Common myeloid progenitor, CD34-positive (primary cell): Measurements from ENCODE around the gene RGS7.
"Not testable (repeated sequence)": the region's sequence is repeated elsewhere in the genome, so short reads cannot be mapped to it uniquely, and the experiment has no call there.

Experiments
- CTCF ChIA-PET: fragments of 350-600 bp; sonication (Branson Sonifier 250); formaldehyde crosslinking; loops from one replicate; lab custom pipeline; 2021; ENCODE audit warnings: antibody characterized with exemption; lab: Charles Lee
- POLR2A ChIA-PET: fragments of 350-600 bp; sonication (Branson Sonifier 250); formaldehyde crosslinking; loops from one replicate; lab custom pipeline; 2021; ENCODE audit warnings: antibody characterized with exemption; lab: Charles Lee
- DNase-seq, 3 donors: peaks; one replicate each; pipeline versions ENCODE4 v3.0.0 to v3.0.0-alpha.2; 2013
- H3K27ac ChIP-seq, 2 experiments: 1 replicate in 1 of 2; 2 replicates in 1 of 2; pipeline ENCODE4 v1.7.0; 2013; ENCODE audit warnings: inconsistent platforms in 2 of 2, low read length in 2 of 2, mild to moderate bottlenecking in 2 of 2, low read depth in 1 of 2, moderate library complexity in 1 of 2; ENCODE audit not compliant: severe bottlenecking in 2 of 2, insufficient read depth in 1 of 2, poor library complexity in 1 of 2
- H3K27me3 ChIP-seq, 5 experiments: replicated peaks in 2 of 5; 1 replicate in 3 of 5; 2 replicates in 2 of 5; pipeline versions ENCODE4 v1.6.1 to v1.7.0; 2013; ENCODE audit warnings: low read length in 4 of 5, mild to moderate bottlenecking in 2 of 5, moderate library complexity in 2 of 5, inconsistent platforms in 1 of 5; ENCODE audit not compliant: insufficient read depth in 5 of 5, control insufficient read depth in 4 of 5
- H3K36me3 ChIP-seq, 4 experiments: 1 replicate in 2 of 4; 2 replicates in 2 of 4; pipeline versions ENCODE4 v1.6.1 to v1.7.0; 2013; ENCODE audit warnings: low read length in 3 of 4, control low read depth in 1 of 4, mild to moderate bottlenecking in 1 of 4; ENCODE audit not compliant: control insufficient read depth in 4 of 4, insufficient read depth in 4 of 4
- H3K4me1 ChIP-seq, 4 experiments: 1 replicate in 3 of 4; 2 replicates in 1 of 4; pipeline versions ENCODE4 v1.6.1 to v1.7.1; 2013; ENCODE audit warnings: low read length in 3 of 4, mild to moderate bottlenecking in 3 of 4, control low read depth in 1 of 4, inconsistent platforms in 1 of 4, moderate library complexity in 1 of 4; ENCODE audit not compliant: control insufficient read depth in 4 of 4, insufficient read depth in 4 of 4; ENCODE audit errors: control extremely low read depth in 1 of 4
- H3K4me3 ChIP-seq, 7 experiments: 1 replicate in 4 of 7; 2 replicates in 3 of 7; pipeline versions ENCODE4 v1.5.1 to v1.7.0; 2013; ENCODE audit warnings: mild to moderate bottlenecking in 7 of 7, low read length in 6 of 7, moderate library complexity in 6 of 7, inconsistent platforms in 2 of 7, low read depth in 2 of 7, control low read depth in 1 of 7; ENCODE audit not compliant: insufficient read depth in 4 of 7, control insufficient read depth in 1 of 7; ENCODE audit errors: extremely low read depth in 1 of 7
- H3K9me3 ChIP-seq, 5 experiments: 1 replicate in 4 of 5; 2 replicates in 1 of 5; pipeline versions ENCODE4 v1.6.1 to v1.7.1; 2013; ENCODE audit warnings: low read length in 4 of 5, mild to moderate bottlenecking in 2 of 5, inconsistent platforms in 1 of 5, low read depth in 1 of 5, moderate library complexity in 1 of 5; ENCODE audit not compliant: control insufficient read depth in 4 of 5, insufficient read depth in 2 of 5; ENCODE audit errors: control extremely low read depth in 1 of 5
- WGBS: methylation state at CpG from one replicate; pipeline ENCODE4 v1.1.5; 2013; ENCODE audit not compliant: insufficient coverage; 5-methylcytosine and 5-hydroxymethylcytosine counted together

RGS7 gene

GRCh38 chr1:241299347-241299746 is 57.7 kb downstream of the RGS7 start:
- Histone ChIP-seq H3K4me3 (no peak overlapping the region), H3K27me3 (no peaks in the 10 kb centered on the region), H3K9me3 (peaks cover 0 to 4% (median 2%) of the 10 kb centered on the region in 5 experiments), H3K4me1 (no peaks in the 10 kb centered on the region), H3K27ac (no peak overlapping the region), H3K36me3 (no peaks in the 10 kb centered on the region)
- 100% methylated on average over 2 of the region's 2 CpGs for WGBS
- POLR2A ChIA-PET = no interaction called here
- no peak for DNase-seq
- CTCF ChIA-PET = no interaction called here

- H3K4me3 ChIP-seq = no peak overlapping the region
- H3K4me1 ChIP-seq = no peaks in the 10 kb centered on the region
- no peak for DNase-seq
- no peak overlapping the region for H3K27ac ChIP-seq
- no CpG with 5 or more reads among the region's 4 CpGs for WGBS
- POLR2A ChIA-PET = no interaction called here
- H3K36me3 ChIP-seq = no peaks in the 10 kb centered on the region
- CTCF ChIA-PET = no interaction called here
- H3K9me3 ChIP-seq = no peaks in the 10 kb centered on the region
- no peaks in the 10 kb centered on the region for H3K27me3 ChIP-seq
These were observed 64.0 kb downstream of the RGS7 start for GRCh38 chr1:241292973-241293372.

GRCh38 chr1:241291548-241291947 is 65.5 kb downstream of the RGS7 start:
- DNase-seq, POLR2A ChIA-PET, H3K4me1 ChIP-seq, H3K27ac ChIP-seq, CTCF ChIA-PET, H3K27me3 ChIP-seq, H3K36me3 ChIP-seq, H3K4me3 ChIP-seq, H3K9me3 ChIP-seq: not testable (repeated sequence)
- WGBS = 93% methylated on average over 6 of the region's 8 CpGs

GRCh38 chr1:241286486-241286885 is 70.5 kb downstream of the RGS7 start:
- Histone ChIP-seq H3K36me3 (no peaks in the 10 kb centered on the region), H3K27ac (no peak overlapping the region), H3K4me3 (no peak overlapping the region), H3K9me3 (peaks cover 0 to 9% (median 3%) of the 10 kb centered on the region in 5 experiments), H3K4me1 (no peaks in the 10 kb centered on the region), H3K27me3 (no peaks in the 10 kb centered on the region)
- no peak for DNase-seq
- POLR2A ChIA-PET = no interaction called here
- CTCF ChIA-PET = no interaction called here
- 83% methylated on average over 1 of the region's 1 CpG for WGBS

- POLR2A ChIA-PET = no interaction called here
- no peaks in the 10 kb centered on the region for H3K27me3 ChIP-seq
- H3K27ac ChIP-seq = no peak overlapping the region
- no peaks in the 10 kb centered on the region for H3K4me1 ChIP-seq
- no peak overlapping the region for H3K4me3 ChIP-seq
- no peak for DNase-seq
- peaks cover 0 to 12% (median 0%) of the 10 kb centered on the region in 5 experiments for H3K9me3 ChIP-seq
- no CpG with 5 or more reads among the region's 3 CpGs for WGBS
- H3K36me3 ChIP-seq = no peaks in the 10 kb centered on the region
- CTCF ChIA-PET = interaction anchor here (1.3 kb wide), 1 partner anchor 12 kb away, joined by 3 read pairs; no protein-coding TSS in a partner anchor
These were observed 80.6 kb downstream of the RGS7 start for GRCh38 chr1:241276391-241276790.

GRCh38 chr1:241275981-241276380 is 81.0 kb downstream of the RGS7 start:
- Histone ChIP-seq H3K4me3 (no peak overlapping the region), H3K4me1 (no peaks in the 10 kb centered on the region), H3K27ac (no peak overlapping the region), H3K27me3 (no peaks in the 10 kb centered on the region), H3K36me3 (no peaks in the 10 kb centered on the region), H3K9me3 (peaks cover 0 to 12% (median 0%) of the 10 kb centered on the region in 5 experiments)
- ChIA-PET POLR2A (no interaction called here), CTCF (interaction anchor here (1.3 kb wide), 1 partner anchor 12 kb away, joined by 3 read pairs; no protein-coding TSS in a partner anchor)
- WGBS = no CpG with 5 or more reads among the region's 5 CpGs
- DNase-seq = no peak

GRCh38 chr1:241275226-241275625 is 81.8 kb downstream of the RGS7 start:
- ChIA-PET POLR2A (no interaction called here), CTCF (interaction anchor here (1.3 kb wide), 1 partner anchor 11 kb away, joined by 3 read pairs; no protein-coding TSS in a partner anchor)
- DNase-seq = no peak
- 100% methylated on average over 2 of the region's 5 CpGs for WGBS
- Histone ChIP-seq H3K27ac (no peak overlapping the region), H3K4me3 (no peak overlapping the region), H3K4me1 (no peaks in the 10 kb centered on the region), H3K9me3 (peaks cover 0 to 12% (median 0%) of the 10 kb centered on the region in 5 experiments), H3K27me3 (no peaks in the 10 kb centered on the region), H3K36me3 (no peaks in the 10 kb centered on the region)
